SIG-M5 (cell line): ENCODE measurements around the gene ERP27.

ENCODE experiments used
- DNase-seq: peaks from one replicate; lab custom pipeline; 2025; lab: John Stamatoyannopoulos, UW

Gene ERP27

GRCh38 chr12:14936224-14936861 is 2.0 kb downstream of the ERP27 start:
- no peak for DNase-seq

DNA sequence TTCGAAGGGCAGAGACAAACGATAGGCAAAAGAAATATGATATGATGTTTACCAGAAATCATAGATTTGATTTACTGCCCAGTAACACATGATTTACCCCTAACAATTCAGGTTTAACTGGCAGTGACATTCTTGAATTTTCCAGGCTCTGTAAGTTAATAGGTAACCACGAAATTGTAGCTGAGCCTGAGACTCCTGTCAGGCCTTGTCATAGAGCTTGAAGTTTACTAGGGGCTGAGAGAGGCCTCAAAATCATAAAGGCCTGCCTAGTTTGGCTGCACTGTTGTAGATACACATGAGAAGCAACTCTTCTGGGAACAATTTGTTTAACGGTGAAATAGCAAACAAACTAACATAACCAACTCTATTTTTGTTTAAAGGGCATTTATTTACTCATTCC is 3.3 kb downstream of the ERP27 start:
- DNase-seq = no peak

- DNase-seq = no peak
Observed at GRCh38 chr12:14934511-14934910, 3.8 kb downstream of the ERP27 start.

GRCh38 chr12:14931791-14932560 is 6.4 kb downstream of the ERP27 start:
- DNase-seq = no peak

DNA sequence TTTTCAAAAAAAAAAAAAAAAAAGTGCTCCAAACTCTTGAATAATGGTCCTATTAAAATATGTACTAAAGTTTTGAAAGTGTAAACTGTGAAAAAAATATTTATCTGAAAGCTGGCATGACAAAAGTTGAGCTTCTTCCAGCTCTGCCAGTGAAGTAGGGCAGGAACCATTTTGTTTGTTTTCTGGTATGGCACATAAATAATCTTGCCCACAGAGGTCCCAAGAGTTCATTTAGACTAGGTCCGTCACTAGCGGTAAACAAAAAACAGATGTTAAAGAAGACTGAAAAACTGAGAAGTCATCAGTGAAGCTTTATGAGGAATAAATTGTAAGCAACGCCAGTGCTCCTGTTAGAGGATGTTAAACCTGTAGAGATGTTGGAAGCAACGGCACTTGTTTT is 7.0 kb downstream of the ERP27 start:
- no peak for DNase-seq

- DNase-seq = no peak
Observed at GRCh38 chr12:14930299-14930698, 8.0 kb downstream of the ERP27 start.

DNA sequence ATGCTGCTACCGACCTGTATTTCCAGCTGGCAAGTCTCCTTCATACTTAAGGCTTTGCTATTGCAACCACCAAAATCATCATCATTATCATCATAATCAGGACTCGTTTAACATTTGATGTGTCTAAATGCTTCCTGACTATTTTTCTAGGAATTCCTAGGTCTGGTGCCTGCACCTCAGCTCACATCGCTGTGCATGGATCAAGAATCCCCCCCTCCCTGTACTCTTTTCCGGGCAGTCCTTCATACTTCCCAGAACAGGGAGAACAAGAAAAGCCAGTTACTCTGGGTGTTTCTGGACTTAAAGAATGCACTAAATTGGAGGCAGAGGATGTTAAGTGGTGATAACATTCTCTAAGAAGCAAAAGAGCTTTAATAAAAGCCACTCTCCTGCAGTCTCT is 9.4 kb downstream of the ERP27 start:
- DNase-seq = no peak

- DNase-seq = no peak
Observed at GRCh38 chr12:14927267-14927666, 11.1 kb downstream of the ERP27 start.

DNA sequence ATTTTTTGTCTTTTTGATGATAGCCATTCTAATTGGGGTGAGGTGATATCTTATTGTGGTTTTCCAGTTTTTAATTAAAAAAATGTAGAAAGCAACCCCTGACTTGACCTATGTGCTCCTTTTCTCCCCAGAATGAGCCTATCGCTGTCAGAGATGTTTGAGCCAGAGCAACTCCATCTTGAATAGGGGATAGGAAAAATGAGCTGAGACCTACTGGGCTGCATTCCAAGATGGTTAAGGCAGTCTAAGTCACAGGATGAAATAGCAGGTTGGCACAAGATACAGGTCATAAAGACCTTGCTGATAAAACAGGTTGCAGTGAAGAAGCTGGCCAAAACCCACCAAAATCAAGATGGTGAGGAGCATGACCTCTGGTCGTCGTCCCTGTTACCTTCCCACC is 13.8 kb downstream of the ERP27 start:
- no peak for DNase-seq

DNA sequence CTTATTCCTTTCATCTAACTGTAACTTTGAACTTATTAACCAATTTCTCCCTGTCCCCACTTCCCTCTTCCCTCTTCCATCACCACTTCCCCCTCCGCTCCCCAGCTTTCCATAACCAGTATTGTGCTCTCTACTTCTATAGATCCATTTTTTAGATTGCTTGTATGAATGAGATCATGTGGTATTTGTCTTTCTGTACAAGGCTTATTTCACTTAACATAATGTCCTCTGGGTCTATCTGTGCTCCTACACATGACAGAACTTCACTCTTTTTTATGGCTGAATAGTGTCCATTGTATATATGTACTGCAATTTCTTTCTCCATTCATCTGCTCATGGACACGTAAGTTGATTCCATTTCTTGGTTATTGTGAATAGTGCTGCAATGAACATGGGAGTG is 14.4 kb downstream of the ERP27 start:
- no peak for DNase-seq

DNA sequence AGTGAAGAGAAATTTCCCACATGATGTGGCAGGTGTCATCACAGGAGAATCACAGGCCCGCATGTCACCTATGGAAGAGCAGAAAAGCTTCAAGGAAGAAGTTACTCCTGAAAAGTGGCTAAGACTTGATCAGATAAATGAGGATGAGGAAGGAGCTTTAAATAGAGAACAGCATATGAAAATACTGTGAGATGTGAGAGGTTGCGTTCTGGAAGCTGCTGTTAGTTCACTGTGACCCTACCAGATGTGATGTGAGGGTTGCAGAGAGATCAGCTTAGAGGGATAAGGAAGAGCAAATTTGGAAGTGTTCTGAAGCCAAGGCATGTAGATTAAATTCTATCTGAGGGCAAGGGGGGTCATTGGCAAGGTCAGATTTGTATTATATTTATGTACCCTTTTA is 17.1 kb downstream of the ERP27 start:
- DNase-seq = no peak

- DNase-seq = no peak
Observed at GRCh38 chr12:14920475-14921126, 17.7 kb downstream of the ERP27 start.

- no peak for DNase-seq
Observed at GRCh38 chr12:14919455-14919854, 18.9 kb downstream of the ERP27 start.

DNA sequence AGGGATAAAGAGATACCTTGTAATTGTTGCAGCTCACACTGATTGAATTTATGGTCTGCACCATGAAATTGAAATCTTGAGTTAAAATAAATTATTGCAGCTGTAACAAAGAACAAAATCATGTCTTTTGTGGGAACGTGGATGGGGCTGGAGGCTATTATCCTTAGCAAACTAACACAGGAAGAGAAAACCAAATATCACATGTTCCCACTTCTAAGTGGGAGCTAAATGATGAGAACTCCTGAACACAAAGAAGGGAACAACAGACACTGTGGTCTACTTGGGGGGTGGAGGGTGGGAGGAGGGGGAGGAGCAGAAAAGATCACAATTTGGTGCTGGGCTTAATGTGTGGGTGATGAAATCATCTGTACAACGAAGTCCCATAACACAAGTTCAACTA is 22.6 kb downstream of the ERP27 start:
- no peak for DNase-seq

GRCh38 chr12:14913381-14913781 is 25.0 kb downstream of the ERP27 start:
- no peak for DNase-seq

GRCh38 chr12:14911131-14911530 is 27.2 kb downstream of the ERP27 start:
- DNase-seq = no peak

GRCh38 chr12:14910090-14910915 is 28.0 kb downstream of the ERP27 start:
- no peak for DNase-seq

- DNase-seq = no peak
Observed at GRCh38 chr12:14907953-14908352, 30.4 kb downstream of the ERP27 start.

- DNase-seq = no peak
Observed at GRCh38 chr12:14906114-14906513, 32.2 kb downstream of the ERP27 start.

DNA sequence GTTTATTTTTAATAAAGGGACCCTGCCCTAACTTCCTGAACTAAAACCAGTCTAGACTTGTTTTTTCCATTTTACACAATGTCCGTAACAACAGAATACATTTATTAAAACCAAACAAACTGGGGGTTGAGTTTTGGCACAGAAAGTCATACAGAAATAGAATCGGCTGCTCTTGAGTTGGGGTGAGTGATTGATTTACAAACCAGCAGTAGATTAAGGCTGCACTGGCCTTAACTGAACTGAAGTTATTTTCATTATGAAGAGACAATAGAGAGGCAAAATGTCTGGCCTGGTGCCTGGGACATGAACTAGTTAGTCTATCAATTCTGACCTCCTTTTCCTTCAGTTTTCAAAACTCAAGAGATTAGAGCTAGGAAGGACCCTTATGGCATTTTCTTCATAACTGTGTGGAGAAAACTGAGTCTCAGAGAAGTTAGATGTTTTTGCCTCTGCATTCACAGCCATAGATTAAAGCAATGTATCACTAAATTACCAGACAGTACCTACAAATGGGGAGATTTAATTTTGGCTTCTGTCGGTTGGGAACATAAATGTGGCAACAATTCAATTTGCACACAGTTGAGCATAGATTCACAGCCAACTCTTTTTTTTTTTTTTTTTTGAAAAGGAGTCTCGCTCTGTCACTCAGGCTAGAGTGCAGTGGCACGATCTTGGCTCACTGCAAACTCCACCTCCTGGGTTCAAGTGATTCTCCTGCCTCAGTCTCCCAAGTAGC is 32.9 kb downstream of the ERP27 start:
- no peak for DNase-seq

- DNase-seq = no peak
Observed at GRCh38 chr12:14904854-14905253, 33.5 kb downstream of the ERP27 start.
